Thymus (tissue), 11 donors: Measurements from ENCODE around the gene KIFC3. TPM values are rescaled to one million over a fixed set of nuclear protein-coding genes. Genes with fewer than 3 reads are reported as not detected.
"Not testable (repeated sequence)": the region's sequence is repeated elsewhere in the genome, so short reads cannot be mapped to it uniquely, and the experiment has no call there.

ENCODE experiments used
- DNase-seq, 9 donors: peaks; one replicate each; pipeline ENCODE4 v3.0.0-alpha.2; 2013; ENCODE audit warnings: low spot score in 9 of 9, low read depth in 6 of 9, missing footprints in 1 of 9
- H3K27ac ChIP-seq, 2 donors: one replicate each; pipeline ENCODE4 v1.5.1; 2013; ENCODE audit warnings: control low read depth in 1 of 2, low read depth in 1 of 2, low read length in 1 of 2, mild to moderate bottlenecking in 1 of 2, moderate library complexity in 1 of 2
- H3K27me3 ChIP-seq, 2 donors: one replicate each; pipeline ENCODE4 v1.5.1; 2013; ENCODE audit warnings: low read length in 1 of 2; ENCODE audit not compliant: control insufficient read depth in 2 of 2, insufficient read depth in 1 of 2
- H3K36me3 ChIP-seq, 2 donors: one replicate each; pipeline ENCODE4 v1.5.1; 2013; ENCODE audit warnings: low read length in 1 of 2, mild to moderate bottlenecking in 1 of 2, moderate library complexity in 1 of 2; ENCODE audit not compliant: control insufficient read depth in 2 of 2, insufficient read depth in 2 of 2
- H3K4me1 ChIP-seq, 2 donors: one replicate each; pipeline ENCODE4 v1.5.1; 2013; ENCODE audit warnings: low read length in 2 of 2; ENCODE audit not compliant: control insufficient read depth in 2 of 2, insufficient read depth in 2 of 2
- H3K4me3 ChIP-seq, 2 donors: one replicate each; pipeline ENCODE4 v1.5.1; 2013; ENCODE audit warnings: low read length in 2 of 2, control low read depth in 1 of 2, mild to moderate bottlenecking in 1 of 2
- H3K9me3 ChIP-seq, 2 donors: one replicate each; pipeline ENCODE4 v1.5.1; 2013; ENCODE audit warnings: low read length in 1 of 2, mild to moderate bottlenecking in 1 of 2; ENCODE audit not compliant: control insufficient read depth in 2 of 2, insufficient read depth in 1 of 2
- WGBS: extraction: QIAGEN DNeasy Blood & Tissue Kit; methylation state at CpG from one replicate; pipeline ENCODE4 v1.1.7; 2013; 5-methylcytosine and 5-hydroxymethylcytosine counted together
- polyA plus RNA-seq: library from polyadenylated mRNA; stranded (reverse); fragments of 200-250 nt; gene quantifications from one replicate; pipeline ENCODE4 v1.2.3, GENCODE V29; 2013
- total RNA-seq: library from RNA; stranded (reverse); fragments of 120-200 nt; gene quantifications from one replicate; pipeline ENCODE4 v1.2.4, GENCODE V29; 2013
- donor health status: healthy.

Gene KIFC3
- total and polyA plus RNA-seq, 2 donors = 3.8 to 9.2 TPM

DNA sequence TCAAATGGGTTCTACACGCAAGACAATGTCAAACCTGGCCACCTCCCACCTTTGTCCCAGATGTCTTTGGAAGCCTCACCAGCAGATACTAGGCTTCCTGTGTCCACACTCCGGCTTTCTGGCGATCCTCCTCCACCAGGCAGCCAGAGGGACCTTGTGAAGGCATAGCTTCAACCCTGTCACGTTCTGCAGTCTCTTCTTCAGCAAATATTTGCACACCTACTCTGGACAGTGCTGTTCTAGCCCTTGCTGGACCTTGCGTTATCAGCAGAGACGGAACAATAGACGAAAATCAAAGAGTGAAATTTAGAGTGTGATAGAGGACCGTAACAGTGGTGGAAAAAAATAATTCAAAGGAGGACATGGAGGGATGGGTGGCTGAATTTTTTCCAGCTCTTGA, 38.5 kb upstream of the KIFC3 start:
- H3K4me3 ChIP-seq = no peak overlapping the region
- DNase-seq = no peak
- peaks cover 0 to 2% of the 10 kb centered on the region in 2 donors for H3K4me1 ChIP-seq
- 94% methylated on average over 8 of the region's 8 CpGs for WGBS
- no peak overlapping the region for H3K27ac ChIP-seq
- H3K27me3 ChIP-seq = no peaks in the 10 kb centered on the region
- no peaks in the 10 kb centered on the region for H3K36me3 ChIP-seq
- no peaks in the 10 kb centered on the region for H3K9me3 ChIP-seq

GRCh38 chr16:57838161-57838560, 35.9 kb upstream of the KIFC3 start:
- no peaks in the 10 kb centered on the region for H3K36me3 ChIP-seq
- WGBS = 92% methylated on average over 13 of the region's 13 CpGs
- no peak overlapping the region for H3K27ac ChIP-seq
- no peaks in the 10 kb centered on the region for H3K27me3 ChIP-seq
- no peaks in the 10 kb centered on the region for H3K9me3 ChIP-seq
- no peaks in the 10 kb centered on the region for H3K4me1 ChIP-seq
- H3K4me3 ChIP-seq = no peak overlapping the region
- no peak for DNase-seq

GRCh38 chr16:57837305-57838125, 35.2 kb upstream of the KIFC3 start:
- Histone ChIP-seq H3K4me3 (no peak overlapping the region), H3K36me3 (no peaks in the 10 kb centered on the region), H3K4me1 (no peaks in the 10 kb centered on the region), H3K27me3 (no peaks in the 10 kb centered on the region), H3K27ac (no peak overlapping the region), H3K9me3 (no peaks in the 10 kb centered on the region)
- WGBS = 94% methylated on average over 10 of the region's 10 CpGs
- no peak for DNase-seq

- 96% methylated on average over 4 of the region's 4 CpGs for WGBS
- DNase-seq = not testable (repeated sequence)
These were observed 33.1 kb upstream of the KIFC3 start for GRCh38 chr16:57835439-57835838.

DNA sequence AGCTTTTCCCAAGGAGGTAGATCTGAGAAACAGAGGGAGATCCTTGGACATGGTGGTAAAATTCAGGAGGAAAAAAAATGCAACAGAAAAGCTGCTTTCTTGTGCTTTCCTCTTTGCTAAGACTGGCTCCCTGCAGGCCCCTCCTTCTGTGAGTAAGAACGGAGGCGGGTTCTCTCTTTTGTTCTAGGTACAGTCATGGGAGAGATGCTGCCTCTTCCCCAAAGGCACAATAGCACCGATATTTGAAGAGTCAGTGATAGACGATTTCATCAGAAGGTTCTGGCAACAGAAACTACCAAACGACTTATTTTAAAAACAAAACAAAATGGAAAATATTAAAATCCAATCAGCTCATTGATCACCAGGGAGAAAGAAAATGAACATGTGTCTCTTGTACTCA, 32.6 kb upstream of the KIFC3 start:
- H3K27me3 ChIP-seq = no peaks in the 10 kb centered on the region
- no peaks in the 10 kb centered on the region for H3K4me1 ChIP-seq
- DNase-seq = no peak
- H3K27ac ChIP-seq = no peak overlapping the region
- 87% methylated on average over 5 of the region's 5 CpGs for WGBS
- no peaks in the 10 kb centered on the region for H3K9me3 ChIP-seq
- H3K4me3 ChIP-seq = no peak overlapping the region
- no peaks in the 10 kb centered on the region for H3K36me3 ChIP-seq

More at GRCh38 chr16:57835439-57835838, 33.1 kb upstream of the KIFC3 start:
- not testable (repeated sequence) for H3K36me3 ChIP-seq, H3K27me3 ChIP-seq, H3K9me3 ChIP-seq, H3K27ac ChIP-seq, H3K4me3 ChIP-seq, H3K4me1 ChIP-seq

DNA sequence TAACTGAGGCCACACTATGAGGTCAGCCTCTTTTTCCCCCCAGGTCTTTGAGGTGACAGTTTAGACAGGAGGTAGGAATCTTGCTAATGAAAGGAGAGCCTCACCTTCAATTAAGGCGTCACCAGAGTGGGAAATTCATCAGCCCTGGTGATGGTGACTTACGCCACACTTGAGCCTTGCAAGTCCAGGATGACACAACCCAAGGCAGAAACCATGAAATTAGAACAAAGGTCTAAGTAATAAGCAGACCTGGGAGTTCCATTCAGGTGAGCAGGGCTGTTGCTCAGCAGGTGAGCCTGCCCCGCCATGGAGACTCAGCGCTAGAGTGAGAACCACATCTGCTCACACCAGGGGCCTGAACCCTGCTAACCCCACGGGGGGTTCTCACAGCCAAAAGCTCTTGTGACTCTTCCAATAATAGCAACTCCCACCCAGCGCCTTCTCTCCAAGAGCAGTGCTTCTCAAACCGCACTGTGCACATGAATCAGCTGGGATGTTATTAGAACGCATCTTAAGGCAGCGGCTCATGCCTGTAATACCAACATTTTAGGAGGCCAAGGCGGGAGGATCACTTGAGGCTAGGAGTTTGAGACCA, 28.7 kb upstream of the KIFC3 start:
- H3K27me3 ChIP-seq = no peaks in the 10 kb centered on the region
- WGBS = 95% methylated on average over 10 of the region's 10 CpGs
- no peaks in the 10 kb centered on the region for H3K36me3 ChIP-seq
- H3K27ac ChIP-seq = no peak overlapping the region
- H3K4me3 ChIP-seq = no peak overlapping the region
- H3K4me1 ChIP-seq = no peaks in the 10 kb centered on the region
- no peaks in the 10 kb centered on the region for H3K9me3 ChIP-seq
- no peak for DNase-seq

DNA sequence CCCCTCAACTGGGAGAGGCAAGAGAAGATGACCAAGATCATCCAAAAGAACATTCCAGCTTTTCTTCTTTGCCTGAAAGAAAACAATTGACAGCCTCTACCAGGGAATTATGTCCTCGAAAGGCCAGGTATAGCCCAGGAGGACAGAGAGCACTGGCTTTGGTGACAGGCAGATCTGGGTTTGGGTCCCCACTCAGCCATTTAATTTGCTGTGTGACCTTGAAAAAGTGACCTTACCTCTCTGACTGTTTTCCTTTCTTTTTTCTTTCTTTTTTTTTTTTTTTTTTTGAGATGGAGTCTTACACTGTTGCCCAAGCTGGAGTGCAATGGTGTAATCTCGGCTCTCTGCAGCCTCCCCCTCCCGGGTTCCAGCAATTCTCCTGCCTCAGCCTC, 27.7 kb upstream of the KIFC3 start:
- DNase-seq = no peak
- no peaks in the 10 kb centered on the region for H3K27me3 ChIP-seq
- H3K36me3 ChIP-seq = no peaks in the 10 kb centered on the region
- no peaks in the 10 kb centered on the region for H3K4me1 ChIP-seq
- 97% methylated on average over 3 of the region's 3 CpGs for WGBS
- H3K9me3 ChIP-seq = no peaks in the 10 kb centered on the region
- H3K27ac ChIP-seq = no peak overlapping the region
- H3K4me3 ChIP-seq = no peak overlapping the region

DNA sequence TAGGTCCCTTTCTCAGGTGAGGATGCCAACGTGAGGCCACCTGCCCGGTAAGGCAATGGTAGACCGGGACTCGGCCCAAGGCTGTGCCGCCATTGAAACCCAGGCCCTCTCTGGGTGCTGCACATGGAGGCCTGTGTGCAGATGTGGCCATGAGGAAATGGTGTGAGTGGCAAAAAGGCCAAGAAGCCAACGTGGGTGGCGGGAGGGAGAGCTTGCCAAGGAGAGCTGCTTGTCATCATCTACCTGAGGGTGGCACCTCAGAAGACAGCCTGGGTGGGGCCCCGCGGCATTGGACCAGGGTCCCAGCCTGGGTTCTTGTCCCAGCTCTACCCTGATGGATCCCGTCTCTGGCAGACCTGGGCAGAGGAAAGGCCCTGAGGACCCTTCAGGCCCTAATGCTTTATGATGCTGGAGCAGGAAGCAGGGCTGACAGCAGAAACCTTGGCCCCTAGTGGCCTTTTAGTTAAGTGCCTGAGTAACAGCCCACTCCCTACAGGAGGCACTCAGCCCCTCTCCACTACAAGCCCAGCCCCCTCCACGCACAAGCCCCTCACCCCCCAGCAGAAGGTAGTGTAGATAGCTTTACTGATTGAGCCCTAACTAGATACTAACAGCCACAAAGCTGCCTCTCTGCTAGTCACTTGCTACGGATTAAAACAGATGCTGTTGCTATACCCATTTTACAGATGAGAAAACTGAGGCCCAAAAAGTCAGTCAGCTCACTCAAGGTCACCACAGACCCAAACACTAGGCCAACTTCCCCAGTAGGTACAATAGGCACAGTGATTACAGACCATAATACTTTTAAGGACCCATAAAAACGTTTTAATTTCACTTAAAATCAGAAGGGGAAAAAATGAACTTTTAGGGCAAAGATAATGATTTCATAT, 26.2 kb upstream of the KIFC3 start:
- H3K27ac ChIP-seq = no peak overlapping the region
- H3K9me3 ChIP-seq = no peaks in the 10 kb centered on the region
- no peak for DNase-seq
- H3K4me1 ChIP-seq = no peaks in the 10 kb centered on the region
- no peaks in the 10 kb centered on the region for H3K27me3 ChIP-seq
- no peaks in the 10 kb centered on the region for H3K36me3 ChIP-seq
- WGBS = 88% methylated on average over 13 of the region's 13 CpGs
- no peak overlapping the region for H3K4me3 ChIP-seq
